ENCODE measurements around the gene RRP9.

RRP9 gene

GRCh38 chr3:51984269-51984647 is 42.6 kb upstream of the RRP9 start:
- H3K4me3 ChIP-seq (ENCODE audit: low read depth, low read length) = no peak overlapping the region
- no peak for TF ChIP-seq CTCF (conservative IDR thresholded peaks at IDR 0.05; ENCODE audit: low read depth, low read length)
- no peak for DNase-seq (ENCODE audit: low read depth)

- no peak for DNase-seq (ENCODE audit: low read depth)
- peak overlapping the region; percentile 74 for H3K4me3 ChIP-seq (ENCODE audit: low read depth, low read length)
- TF ChIP-seq CTCF (conservative IDR thresholded peaks at IDR 0.05; ENCODE audit: low read depth, low read length) = no peak
These were observed 42.0 kb upstream of the RRP9 start for GRCh38 chr3:51983578-51984268.

- no peak for TF ChIP-seq CTCF (conservative IDR thresholded peaks at IDR 0.05; ENCODE audit: low read depth, low read length)
- peak within 1 kb of the TSS; percentile 74 for H3K4me3 ChIP-seq (ENCODE audit: low read depth, low read length)
- DNase-seq (ENCODE audit: low read depth) = peak; percentile 93
These were observed 41.3 kb upstream of the RRP9 start, which contains the start of gene ACY1 for GRCh38 chr3:51982838-51983577. ACY1 (plus strand) TSS chr3:51983535; CDS start chr3:51984065, 530 bp downstream.

GRCh38 chr3:51982352-51982837 is 40.7 kb upstream of the RRP9 start:
- no peak for DNase-seq (ENCODE audit: low read depth)
- peak; percentile 55 for TF ChIP-seq CTCF (conservative IDR thresholded peaks at IDR 0.05; ENCODE audit: low read depth, low read length)
- H3K4me3 ChIP-seq (ENCODE audit: low read depth, low read length) = peak overlapping the region; percentile 74

- DNase-seq (ENCODE audit: low read depth) = no peak
- no peak overlapping the region for H3K4me3 ChIP-seq (ENCODE audit: low read depth, low read length)
- no peak for TF ChIP-seq CTCF (conservative IDR thresholded peaks at IDR 0.05; ENCODE audit: low read depth, low read length)
These were observed 38.5 kb upstream of the RRP9 start for GRCh38 chr3:51980253-51980652.

- H3K4me3 ChIP-seq (ENCODE audit: low read depth, low read length) = no peak overlapping the region
- DNase-seq (ENCODE audit: low read depth) = no peak
- no peak for TF ChIP-seq CTCF (conservative IDR thresholded peaks at IDR 0.05; ENCODE audit: low read depth, low read length)
These were observed 36.4 kb upstream of the RRP9 start for GRCh38 chr3:51978143-51978502.

Measured in choroid plexus epithelial cell (primary cell).